Osteocyte (in vitro differentiated cells): Measurements from ENCODE around the gene WDR72. TPM values are rescaled to one million over a fixed set of nuclear protein-coding genes. Genes with fewer than 3 reads are reported as not detected.
"Not testable (repeated sequence)": the region's sequence is repeated elsewhere in the genome, so short reads cannot be mapped to it uniquely, and the experiment has no call there.

ENCODE experiments used
- DNase-seq: peaks from one replicate; pipeline ENCODE4 v3.0.0; 2021; ENCODE audit warnings: mixed read lengths; ENCODE audit not compliant: unreplicated experiment; ENCODE audit errors: extremely low spot score
- H3K27ac Mint-ChIP-seq: one replicate; pipeline ENCODE4 v1.8.0; 2021; ENCODE audit warnings: mild to moderate bottlenecking, mixed read lengths; ENCODE audit not compliant: unreplicated experiment
- H3K27me3 Mint-ChIP-seq: one replicate; pipeline ENCODE4 v1.8.0; 2021; ENCODE audit warnings: mixed read lengths; ENCODE audit not compliant: unreplicated experiment
- H3K36me3 Mint-ChIP-seq: one replicate; pipeline ENCODE4 v1.8.0; 2021; ENCODE audit warnings: mixed read lengths; ENCODE audit not compliant: unreplicated experiment
- H3K4me1 Mint-ChIP-seq: one replicate; pipeline ENCODE4 v1.8.0; 2021; ENCODE audit warnings: mixed read lengths; ENCODE audit not compliant: unreplicated experiment
- H3K4me3 Mint-ChIP-seq: one replicate; pipeline ENCODE4 v1.8.0; 2021; ENCODE audit warnings: mild to moderate bottlenecking, moderate library complexity, mixed read lengths; ENCODE audit not compliant: unreplicated experiment
- H3K9me3 Mint-ChIP-seq: one replicate; pipeline ENCODE4 v1.8.0; 2021; ENCODE audit warnings: mixed read lengths; ENCODE audit not compliant: unreplicated experiment
- total RNA-seq: library from RNA; stranded (reverse); gene quantifications from 2 replicates; pipeline ENCODE4 v1.2.1, GENCODE V29; 2021
- TF ChIP-seq, protein P1 (sequence below): fragments of 200-600 bp; sonication (generic); IDR thresholded peaks from 2 replicates; pipeline ENCODE4 v1.5.0; 2021; ENCODE audit warnings: antibody characterized with exemption, mild to moderate bottlenecking, moderate library complexity

The WDR72 gene
- total RNA-seq, 1 donor from 2014 or later = 0.38 TPM

DNA sequence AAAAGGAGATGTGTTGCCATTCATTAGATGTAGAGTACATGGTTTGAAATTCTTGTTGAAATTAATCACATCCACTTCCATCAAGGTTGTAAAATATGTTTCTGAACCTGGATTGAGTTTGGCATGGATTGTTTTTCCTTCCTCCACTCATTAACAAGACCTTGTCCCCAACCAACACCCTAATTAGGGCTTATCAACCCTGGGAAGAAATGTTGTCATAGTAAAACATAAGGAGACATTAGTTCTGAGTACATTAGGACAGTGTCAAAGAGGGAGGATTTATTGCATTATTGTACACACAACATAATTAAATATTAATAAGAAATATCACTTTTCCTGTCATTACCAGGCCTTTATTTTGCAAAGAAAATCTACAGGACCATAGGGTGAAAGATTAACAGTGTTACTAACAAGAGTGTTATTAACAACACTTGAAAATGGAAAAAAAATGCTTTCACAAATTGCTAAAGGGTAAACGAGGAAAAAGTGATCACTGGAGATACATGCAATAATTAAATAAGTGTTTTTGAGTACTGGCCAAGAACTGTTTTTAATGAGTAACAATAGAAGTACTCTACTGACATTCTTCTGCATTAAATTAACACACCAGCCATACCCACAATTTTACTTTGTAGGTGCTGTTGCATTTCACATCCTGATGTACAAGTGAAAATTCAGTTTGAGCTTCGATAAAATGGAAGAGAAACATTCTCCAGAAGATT is 30.4 kb upstream of the WDR72 start:
- Mint-ChIP-seq H3K27me3 (peaks cover 5% of the 10 kb centered on the region), H3K9me3 (no peaks in the 10 kb centered on the region), H3K4me3 (no peak overlapping the region), H3K27ac (no peak overlapping the region), H3K4me1 (no peaks in the 10 kb centered on the region), H3K36me3 (no peaks in the 10 kb centered on the region)
- TF ChIP-seq, protein P1, sequence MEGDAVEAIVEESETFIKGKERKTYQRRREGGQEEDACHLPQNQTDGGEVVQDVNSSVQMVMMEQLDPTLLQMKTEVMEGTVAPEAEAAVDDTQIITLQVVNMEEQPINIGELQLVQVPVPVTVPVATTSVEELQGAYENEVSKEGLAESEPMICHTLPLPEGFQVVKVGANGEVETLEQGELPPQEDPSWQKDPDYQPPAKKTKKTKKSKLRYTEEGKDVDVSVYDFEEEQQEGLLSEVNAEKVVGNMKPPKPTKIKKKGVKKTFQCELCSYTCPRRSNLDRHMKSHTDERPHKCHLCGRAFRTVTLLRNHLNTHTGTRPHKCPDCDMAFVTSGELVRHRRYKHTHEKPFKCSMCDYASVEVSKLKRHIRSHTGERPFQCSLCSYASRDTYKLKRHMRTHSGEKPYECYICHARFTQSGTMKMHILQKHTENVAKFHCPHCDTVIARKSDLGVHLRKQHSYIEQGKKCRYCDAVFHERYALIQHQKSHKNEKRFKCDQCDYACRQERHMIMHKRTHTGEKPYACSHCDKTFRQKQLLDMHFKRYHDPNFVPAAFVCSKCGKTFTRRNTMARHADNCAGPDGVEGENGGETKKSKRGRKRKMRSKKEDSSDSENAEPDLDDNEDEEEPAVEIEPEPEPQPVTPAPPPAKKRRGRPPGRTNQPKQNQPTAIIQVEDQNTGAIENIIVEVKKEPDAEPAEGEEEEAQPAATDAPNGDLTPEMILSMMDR = no peak
- no peak for DNase-seq

DNA sequence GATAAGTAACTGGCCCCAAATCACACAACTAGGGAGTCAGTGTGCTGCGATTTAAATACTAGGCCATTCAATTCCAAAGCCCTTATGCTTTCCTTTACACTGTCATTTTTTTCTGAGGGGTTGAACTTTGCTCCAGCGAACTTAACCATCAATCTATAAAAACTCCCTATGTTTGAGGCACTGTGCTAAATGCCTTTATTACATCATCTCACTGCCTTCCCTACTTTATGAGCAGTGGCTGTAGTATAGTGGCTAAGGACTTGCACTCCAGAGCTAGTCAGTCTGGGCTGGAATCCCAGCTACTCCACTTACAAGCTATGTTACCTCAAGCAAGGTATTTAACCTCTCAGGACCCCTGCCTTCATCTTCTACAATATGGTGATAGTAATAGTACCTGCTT is 26.9 kb upstream of the WDR72 start:
- Mint-ChIP-seq H3K9me3 (peaks cover 4% of the 10 kb centered on the region), H3K4me1 (no peaks in the 10 kb centered on the region), H3K27me3 (peaks cover 3% of the 10 kb centered on the region), H3K27ac (no peak overlapping the region), H3K4me3 (no peak overlapping the region), H3K36me3 (no peaks in the 10 kb centered on the region)
- no peak for DNase-seq
- TF ChIP-seq, protein P1 = no peak

DNA sequence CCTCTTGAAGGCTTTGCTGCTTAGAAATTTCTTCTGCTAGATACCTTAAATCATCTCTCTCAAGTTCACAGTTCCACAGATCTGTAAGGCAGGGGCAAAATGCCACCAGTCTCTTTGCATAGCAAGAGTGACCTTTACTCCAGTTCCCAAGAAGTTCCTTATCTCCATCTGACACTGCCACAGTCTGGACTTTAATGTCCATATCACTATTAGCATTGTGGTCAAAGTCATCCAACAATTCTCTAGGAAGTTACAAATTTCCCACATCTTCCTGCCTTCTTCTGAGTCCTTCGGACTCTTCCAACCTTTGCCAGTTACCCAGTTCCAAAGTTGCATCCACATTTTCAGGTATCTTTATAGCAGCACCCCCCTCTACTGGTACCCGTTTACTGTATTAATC is 25.8 kb upstream of the WDR72 start:
- not testable (repeated sequence) for H3K36me3 Mint-ChIP-seq, H3K4me3 Mint-ChIP-seq, H3K27me3 Mint-ChIP-seq, DNase-seq, H3K9me3 Mint-ChIP-seq, H3K4me1 Mint-ChIP-seq, H3K27ac Mint-ChIP-seq

DNA sequence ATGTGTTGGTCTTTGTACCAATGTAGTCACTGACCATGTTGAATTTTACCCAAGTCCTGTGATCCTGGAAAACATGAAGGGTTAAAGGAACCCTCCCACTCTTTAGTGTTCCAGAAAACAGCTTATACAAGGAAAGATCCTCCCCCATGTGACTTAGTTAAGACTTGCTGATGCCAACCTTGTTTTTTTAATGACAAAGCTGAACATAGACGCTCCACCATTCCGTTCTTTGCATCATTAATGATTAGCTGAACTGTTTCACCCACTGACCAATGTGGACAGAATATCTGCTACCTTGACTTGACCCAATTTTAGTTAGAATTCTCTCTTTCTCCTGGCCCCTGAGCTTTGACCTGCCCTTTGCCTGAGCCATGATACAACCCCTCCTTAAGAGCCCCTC is 3.5 kb upstream of the WDR72 start:
- Mint-ChIP-seq H3K9me3 (no peaks in the 10 kb centered on the region), H3K4me1 (peaks cover 2% of the 10 kb centered on the region), H3K36me3 (no peaks in the 10 kb centered on the region), H3K27ac (no peak overlapping the region), H3K27me3 (peaks cover 28% of the 10 kb centered on the region), H3K4me3 (no peak overlapping the region)
- TF ChIP-seq, protein P1 = no peak
- no peak for DNase-seq

DNA sequence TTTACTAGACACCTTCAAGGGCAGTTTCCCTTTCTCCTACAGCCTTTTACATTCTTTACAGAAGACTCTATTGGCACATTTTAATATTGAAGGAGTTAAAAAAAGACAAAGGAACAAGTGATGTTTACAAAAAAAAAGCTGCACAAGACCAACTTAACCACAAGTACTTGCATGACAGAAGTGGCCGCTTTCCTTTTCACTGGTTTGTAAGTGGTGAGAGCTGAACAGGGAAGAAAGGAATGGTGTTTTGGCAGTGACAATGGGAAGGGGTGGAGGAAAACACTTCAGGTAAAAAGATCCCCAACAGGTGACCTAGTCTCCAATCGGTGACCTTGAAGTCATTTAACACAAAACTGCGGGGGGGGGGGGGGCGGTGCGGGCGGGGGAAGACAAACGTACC is 1.1 kb downstream of the WDR72 start:
- H3K4me3 Mint-ChIP-seq = no peak overlapping the region
- TF ChIP-seq, protein P1 = no peak
- H3K27me3 Mint-ChIP-seq = peaks cover 28% of the 10 kb centered on the region
- no peak overlapping the region for H3K27ac Mint-ChIP-seq
- no peak for DNase-seq
- H3K9me3 Mint-ChIP-seq = no peaks in the 10 kb centered on the region
- H3K4me1 Mint-ChIP-seq = peaks cover 2% of the 10 kb centered on the region
- H3K36me3 Mint-ChIP-seq = no peaks in the 10 kb centered on the region
